Transverse colon (tissue), 4 donors: ENCODE results near the gene RHAG.
"Not testable (repeated sequence)": the region's sequence is repeated elsewhere in the genome, so short reads cannot be mapped to it uniquely, and the experiment has no call there.

Source experiments
- POLR2AphosphoS5 ChIP-seq, 3 donors: sonication (generic); formaldehyde crosslinking; IDR thresholded peaks; one replicate each; pipeline ENCODE4 v1.6.1; 2016; ENCODE audit warnings: antibody characterized with exemption in 3 of 3
- TF ChIP-seq, protein P1 (sequence below), 5 experiments: fragments of 200-600 bp in 3 of 5; fragments of 450-650 bp in 2 of 5; sonication (generic) in 3 of 5; IDR thresholded peaks; 1 replicate in 2 of 5; 2 replicates in 3 of 5; pipeline ENCODE4 v1.5.1; 2016 to 2017; ENCODE audit warnings: antibody characterized with exemption in 5 of 5, inconsistent platforms in 3 of 5, mild to moderate bottlenecking in 2 of 5, moderate library complexity in 1 of 5

DNA sequence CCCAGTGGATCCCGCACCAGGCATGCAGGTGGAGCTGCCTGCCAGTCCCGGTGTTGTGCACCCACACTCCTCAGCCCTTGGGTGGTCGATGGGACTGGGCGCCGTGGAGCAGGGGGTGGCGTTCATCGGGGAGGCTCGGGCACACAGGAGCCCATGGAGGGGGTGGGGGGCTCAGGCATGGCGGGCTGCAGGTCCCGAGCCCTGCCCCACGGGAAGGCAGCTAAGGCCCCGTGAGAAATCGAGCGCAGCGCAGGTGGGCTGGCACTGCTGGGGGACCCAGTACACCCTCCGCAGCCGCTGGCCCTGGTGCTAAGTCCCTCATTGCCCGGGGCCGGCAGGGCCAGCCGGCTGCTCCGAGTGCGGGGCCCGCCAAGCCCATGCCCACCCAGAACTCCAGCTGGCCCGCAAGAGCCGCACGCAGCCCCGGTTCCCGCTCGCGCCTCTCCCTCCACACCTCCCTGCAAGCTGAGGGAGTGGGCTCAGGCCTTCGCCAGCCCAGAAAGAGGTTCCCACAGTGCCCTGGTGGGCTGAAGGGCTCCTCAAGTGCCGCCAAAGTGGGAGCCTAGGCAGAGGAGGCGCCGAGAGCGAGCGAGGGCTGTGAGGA lies 7.1 kb downstream of the RHAG start:
- TF ChIP-seq, protein P1, sequence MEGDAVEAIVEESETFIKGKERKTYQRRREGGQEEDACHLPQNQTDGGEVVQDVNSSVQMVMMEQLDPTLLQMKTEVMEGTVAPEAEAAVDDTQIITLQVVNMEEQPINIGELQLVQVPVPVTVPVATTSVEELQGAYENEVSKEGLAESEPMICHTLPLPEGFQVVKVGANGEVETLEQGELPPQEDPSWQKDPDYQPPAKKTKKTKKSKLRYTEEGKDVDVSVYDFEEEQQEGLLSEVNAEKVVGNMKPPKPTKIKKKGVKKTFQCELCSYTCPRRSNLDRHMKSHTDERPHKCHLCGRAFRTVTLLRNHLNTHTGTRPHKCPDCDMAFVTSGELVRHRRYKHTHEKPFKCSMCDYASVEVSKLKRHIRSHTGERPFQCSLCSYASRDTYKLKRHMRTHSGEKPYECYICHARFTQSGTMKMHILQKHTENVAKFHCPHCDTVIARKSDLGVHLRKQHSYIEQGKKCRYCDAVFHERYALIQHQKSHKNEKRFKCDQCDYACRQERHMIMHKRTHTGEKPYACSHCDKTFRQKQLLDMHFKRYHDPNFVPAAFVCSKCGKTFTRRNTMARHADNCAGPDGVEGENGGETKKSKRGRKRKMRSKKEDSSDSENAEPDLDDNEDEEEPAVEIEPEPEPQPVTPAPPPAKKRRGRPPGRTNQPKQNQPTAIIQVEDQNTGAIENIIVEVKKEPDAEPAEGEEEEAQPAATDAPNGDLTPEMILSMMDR (IDR thresholded peaks at IDR 0.05): not testable (repeated sequence)
- TF ChIP-seq POLR2AphosphoS5 (IDR thresholded peaks at IDR 0.05): not testable (repeated sequence)
